Measurements from ENCODE around the gene ICA1.

DNA sequence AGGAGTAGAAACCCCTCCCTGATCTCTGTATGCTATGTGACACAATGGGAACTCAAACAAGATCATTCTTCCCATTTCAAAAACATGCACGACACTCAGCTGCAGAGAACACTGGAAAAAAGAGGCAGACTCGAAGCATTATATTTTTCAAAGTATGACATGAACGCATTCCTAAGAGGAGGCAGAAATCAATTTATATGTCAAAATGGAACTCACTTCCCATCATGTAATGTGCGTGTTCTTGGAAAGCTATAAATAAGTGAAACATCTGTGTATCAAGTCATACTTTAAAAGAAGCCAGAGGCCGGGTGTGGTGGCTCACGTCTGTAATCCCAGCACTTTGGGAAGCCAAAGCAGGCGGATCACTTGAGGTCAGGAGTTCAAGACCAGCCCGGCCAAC lies 142.7 kb downstream of the ICA1 start:
- TF ChIP-seq, protein P1, sequence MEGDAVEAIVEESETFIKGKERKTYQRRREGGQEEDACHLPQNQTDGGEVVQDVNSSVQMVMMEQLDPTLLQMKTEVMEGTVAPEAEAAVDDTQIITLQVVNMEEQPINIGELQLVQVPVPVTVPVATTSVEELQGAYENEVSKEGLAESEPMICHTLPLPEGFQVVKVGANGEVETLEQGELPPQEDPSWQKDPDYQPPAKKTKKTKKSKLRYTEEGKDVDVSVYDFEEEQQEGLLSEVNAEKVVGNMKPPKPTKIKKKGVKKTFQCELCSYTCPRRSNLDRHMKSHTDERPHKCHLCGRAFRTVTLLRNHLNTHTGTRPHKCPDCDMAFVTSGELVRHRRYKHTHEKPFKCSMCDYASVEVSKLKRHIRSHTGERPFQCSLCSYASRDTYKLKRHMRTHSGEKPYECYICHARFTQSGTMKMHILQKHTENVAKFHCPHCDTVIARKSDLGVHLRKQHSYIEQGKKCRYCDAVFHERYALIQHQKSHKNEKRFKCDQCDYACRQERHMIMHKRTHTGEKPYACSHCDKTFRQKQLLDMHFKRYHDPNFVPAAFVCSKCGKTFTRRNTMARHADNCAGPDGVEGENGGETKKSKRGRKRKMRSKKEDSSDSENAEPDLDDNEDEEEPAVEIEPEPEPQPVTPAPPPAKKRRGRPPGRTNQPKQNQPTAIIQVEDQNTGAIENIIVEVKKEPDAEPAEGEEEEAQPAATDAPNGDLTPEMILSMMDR (IDR thresholded peaks at IDR 0.05): no peak
- no peak for TF ChIP-seq POLR2A (IDR thresholded peaks at IDR 0.05)

Data from body of pancreas (tissue), 4 donors.